Activated CD4-positive, alpha-beta T cell treated with anti-CD3 and anti-CD28 coated beads, Interleukin-2, amount 50 U/mL, for 48 hours (primary cell): Measurements from ENCODE around the gene SYNPO2.
"Not testable (repeated sequence)": the region's sequence is repeated elsewhere in the genome, so short reads cannot be mapped to it uniquely, and the experiment has no call there.

ENCODE experiments used
- DNase-seq, 2 experiments: peaks; one replicate each; pipeline ENCODE4 v3.0.0-alpha.2; 2020

SYNPO2 gene

DNA sequence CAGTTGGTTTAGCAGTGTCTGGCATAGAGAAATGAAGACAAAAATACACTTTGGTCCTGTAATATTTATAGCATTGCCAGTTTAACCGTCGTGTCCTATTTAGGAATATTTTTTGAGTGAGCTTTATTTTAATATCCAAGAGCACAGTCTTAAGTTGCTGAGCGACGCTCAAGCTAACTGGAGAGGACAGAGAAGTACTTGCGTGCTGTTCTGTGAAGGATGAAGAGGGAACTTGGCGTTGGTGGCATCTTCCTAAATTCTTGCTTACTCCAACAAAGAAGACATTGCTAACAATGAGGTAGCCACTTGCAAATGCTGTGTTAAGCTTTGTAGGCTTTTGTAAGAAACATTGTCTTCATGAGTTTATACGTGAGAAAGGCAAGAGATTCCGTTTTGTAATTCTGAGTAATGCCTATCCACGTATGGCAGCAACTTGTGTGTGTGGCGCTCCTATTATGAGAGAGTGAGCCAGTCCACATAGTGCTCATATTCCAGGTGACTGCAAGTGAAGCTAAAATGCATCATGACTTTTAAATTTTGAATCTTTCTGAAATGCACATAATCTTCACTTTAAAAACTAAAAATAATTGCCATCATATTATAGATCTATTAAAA lies 50.6 kb downstream of the SYNPO2 start:
- DNase-seq = no peak

- DNase-seq = no peak
Measured at GRCh38 chr4:118941149-118941548, 52.5 kb downstream of the SYNPO2 start.

GRCh38 chr4:118941799-118942198 lies 53.1 kb downstream of the SYNPO2 start:
- no peak for DNase-seq

DNA sequence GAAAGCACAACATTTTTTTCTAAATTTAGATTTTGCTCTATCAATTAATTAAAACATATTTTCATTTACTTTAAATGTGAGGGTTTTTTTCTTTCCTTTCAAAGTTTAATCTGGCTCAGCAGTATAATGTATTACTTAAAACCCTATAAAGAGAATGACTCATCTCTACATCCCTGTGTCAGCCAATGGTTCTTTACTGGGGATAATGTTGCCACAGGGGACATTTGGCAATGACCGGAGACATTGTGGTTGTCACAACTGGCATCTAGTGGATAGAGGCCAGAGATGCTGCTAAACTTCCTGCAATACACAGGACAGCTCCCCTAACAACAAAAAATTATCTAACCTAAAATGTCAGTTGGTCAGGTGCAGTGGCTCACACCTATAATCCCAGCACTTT lies 53.8 kb downstream of the SYNPO2 start:
- DNase-seq = no peak

GRCh38 chr4:118947095-118947494 lies 58.4 kb downstream of the SYNPO2 start:
- no peak for DNase-seq

GRCh38 chr4:118948545-118949144 lies 60.0 kb downstream of the SYNPO2 start:
- DNase-seq = no peak

- DNase-seq = no peak
Measured at GRCh38 chr4:118950224-118950623, 61.6 kb downstream of the SYNPO2 start.

GRCh38 chr4:118950929-118951570 lies 62.4 kb downstream of the SYNPO2 start:
- no peak for DNase-seq

- no peak for DNase-seq
Measured at GRCh38 chr4:118953276-118953675, 64.6 kb downstream of the SYNPO2 start.

- DNase-seq = no peak
Measured at GRCh38 chr4:118954246-118954645, 65.6 kb downstream of the SYNPO2 start.

DNA sequence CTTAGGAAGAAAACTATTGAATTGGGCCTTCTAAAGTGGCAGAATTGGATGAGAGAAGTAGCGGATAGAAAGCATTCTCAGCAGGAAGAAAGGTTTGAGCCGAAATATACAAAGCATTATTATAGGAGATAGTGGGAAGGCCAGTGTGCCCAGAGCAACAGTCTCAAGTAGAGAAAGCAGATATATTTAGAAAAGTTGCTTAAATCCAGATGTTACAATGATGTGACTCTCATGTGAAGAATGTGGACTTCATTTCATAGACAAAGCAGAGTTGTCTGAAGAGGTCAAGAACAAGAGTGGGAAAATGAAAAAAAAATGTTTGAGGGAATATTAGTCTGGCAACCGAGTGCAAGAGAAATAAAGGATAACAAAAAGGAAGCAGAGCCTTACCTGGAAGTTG lies 66.9 kb downstream of the SYNPO2 start:
- no peak for DNase-seq

GRCh38 chr4:118957722-118958445 lies 69.2 kb downstream of the SYNPO2 start:
- DNase-seq = no peak

DNA sequence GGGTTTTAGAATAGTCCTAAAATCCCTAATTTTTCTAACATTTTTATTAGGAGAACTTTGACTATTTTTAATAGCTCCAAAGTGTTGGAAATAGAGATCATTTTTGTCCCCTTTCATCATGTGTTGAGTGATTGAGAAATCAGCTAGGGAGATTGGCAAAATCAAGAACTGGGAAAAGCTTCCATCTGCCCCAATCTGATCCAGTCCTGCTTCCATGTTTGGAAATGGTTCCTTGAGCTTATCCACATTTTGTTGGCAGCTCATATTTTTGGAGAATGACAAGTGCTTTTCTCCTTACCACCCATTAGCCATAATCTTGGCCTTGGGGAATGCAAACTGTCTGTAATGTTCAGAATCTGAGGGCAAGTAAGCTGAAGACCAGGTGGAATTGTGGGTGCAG lies 73.9 kb downstream of the SYNPO2 start:
- no peak for DNase-seq

DNA sequence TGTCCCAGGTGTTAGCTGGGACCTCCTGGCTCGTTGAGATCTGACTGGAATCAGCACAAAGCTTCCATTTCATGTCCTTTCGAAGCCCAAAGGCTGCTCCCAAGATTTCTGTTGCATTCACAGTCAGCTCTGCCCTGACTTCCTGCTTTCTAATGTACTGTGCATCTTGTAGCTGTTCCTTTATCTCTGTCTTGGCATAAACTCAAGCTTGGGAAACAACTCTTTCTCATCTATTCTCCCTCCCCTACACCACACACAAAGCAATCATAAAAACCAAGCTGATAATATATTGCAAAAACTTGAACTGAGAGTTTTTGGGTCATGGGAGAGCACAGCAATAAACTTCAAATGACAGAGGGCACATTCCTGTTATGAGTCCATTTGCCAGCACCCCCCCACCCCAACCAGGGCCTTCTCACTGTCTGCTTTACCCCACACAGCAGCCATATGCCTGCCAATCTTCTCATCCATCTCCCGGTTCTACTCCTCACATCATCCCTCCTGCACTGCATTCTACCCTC lies 76.3 kb downstream of the SYNPO2 start:
- no peak for DNase-seq

- DNase-seq = no peak
Measured at GRCh38 chr4:118967393-118967792, 78.7 kb downstream of the SYNPO2 start.

GRCh38 chr4:118968005-118968404 lies 79.4 kb downstream of the SYNPO2 start:
- DNase-seq = no peak

GRCh38 chr4:118968813-118969212 lies 80.2 kb downstream of the SYNPO2 start:
- no peak for DNase-seq

- DNase-seq = no peak
Measured at GRCh38 chr4:118969359-118969758, 80.7 kb downstream of the SYNPO2 start.

DNA sequence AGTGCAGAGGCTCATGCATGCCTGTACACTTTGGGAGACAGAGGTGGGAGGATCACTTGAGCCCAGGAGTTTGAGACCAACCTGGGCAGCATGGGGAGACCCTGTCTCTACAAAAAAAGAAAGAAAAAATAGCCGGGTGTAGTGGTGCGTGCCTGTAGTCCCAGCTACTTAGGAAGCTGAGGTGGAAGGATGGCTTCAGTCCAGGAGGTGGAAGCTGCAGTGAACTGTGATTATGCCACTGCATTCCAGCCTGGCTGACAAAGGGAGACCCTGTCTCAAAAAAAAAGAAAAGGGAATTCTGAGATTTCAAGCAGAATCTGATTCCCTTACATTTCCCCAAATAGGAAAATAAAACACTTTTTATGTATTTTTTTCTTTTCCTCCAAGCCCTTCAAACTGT lies 83.5 kb downstream of the SYNPO2 start:
- DNase-seq = no peak

GRCh38 chr4:118973295-118973694 lies 84.6 kb downstream of the SYNPO2 start:
- no peak for DNase-seq

DNA sequence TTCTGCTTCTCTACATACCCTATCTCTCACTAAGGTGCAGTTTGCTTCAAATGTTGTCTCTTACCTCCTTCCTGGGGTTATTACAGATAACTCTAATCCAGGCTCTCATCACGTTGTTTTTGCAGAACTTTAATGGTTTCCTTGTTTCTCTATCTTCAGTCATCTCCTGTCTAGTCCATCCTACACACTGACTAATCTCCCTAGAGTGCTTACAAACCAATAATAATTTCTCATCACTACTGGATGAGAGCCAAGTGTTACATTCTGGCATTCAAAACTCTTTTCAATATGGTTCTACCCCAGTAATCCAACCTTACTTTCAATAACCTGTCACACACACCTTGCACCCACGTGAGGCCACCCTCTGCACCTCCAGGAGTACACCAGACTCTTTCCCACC lies 86.1 kb downstream of the SYNPO2 start:
- DNase-seq = no peak

GRCh38 chr4:118975449-118976192 lies 87.0 kb downstream of the SYNPO2 start:
- no peak for DNase-seq

DNA sequence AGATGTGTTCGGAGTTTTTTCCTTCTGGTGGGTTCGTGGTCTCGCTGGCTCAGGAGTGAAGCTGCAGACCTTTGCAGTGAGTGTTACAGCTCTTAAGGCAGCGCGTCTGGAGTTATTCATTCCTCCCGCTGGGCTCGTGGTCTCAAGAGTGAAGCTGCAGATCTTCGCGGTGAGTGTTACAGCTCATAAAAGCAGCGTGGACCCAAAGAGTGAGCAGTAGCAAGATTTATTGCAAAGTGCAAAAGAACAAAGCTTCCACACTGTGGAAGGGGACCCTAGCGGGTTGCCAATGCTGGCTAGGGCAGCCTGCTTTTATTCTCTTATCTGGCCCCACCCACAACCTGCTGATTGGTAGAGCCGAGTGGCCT lies 87.5 kb downstream of the SYNPO2 start:
- not testable (repeated sequence) for DNase-seq
